ENCODE measurements around the gene HNRNPC.

GRCh38 chr14:21275261-21275858 lies 6.1 kb upstream of the HNRNPC start:
- no peak for TF ChIP-seq EZH2 (IDR thresholded peaks at IDR 0.05; ENCODE audit: insufficient read depth, poor library complexity, severe bottlenecking)
- no peak for TF ChIP-seq EZH2phosphoT487 (IDR thresholded peaks at IDR 0.05; ENCODE audit: insufficient read depth, low read depth)
